Lower leg skin (tissue), 4 donors: ENCODE results near the gene TRMT112. TPM values are rescaled to one million over a fixed set of nuclear protein-coding genes. Genes with fewer than 3 reads are reported as not detected.

ENCODE experiments used
- DNase-seq, 2 donors: peaks; one replicate each; pipeline ENCODE4 v3.0.0-alpha.2; 2019; ENCODE audit warnings: low spot score in 2 of 2
- H3K4me3 ChIP-seq: fragments of 200-600 bp; sonication (generic); 2 replicates; pipeline ENCODE4 v1.5.1; 2017; ENCODE audit warnings: mild to moderate bottlenecking, low read depth; ENCODE audit not compliant: poor library complexity, severe bottlenecking
- CTCF ChIP-seq, 3 donors: fragments of 450-650 bp; IDR thresholded peaks; one replicate each; pipeline ENCODE4 v1.5.1; 2016; ENCODE audit warnings: antibody characterized with exemption in 3 of 3, mild to moderate bottlenecking in 3 of 3, moderate library complexity in 2 of 3
- POLR2A ChIP-seq, 2 donors: fragments of 450-650 bp; IDR thresholded peaks; one replicate each; pipeline ENCODE4 v1.6.1; 2016 to 2017; ENCODE audit warnings: antibody characterized with exemption in 2 of 2, mild to moderate bottlenecking in 1 of 2, moderate library complexity in 1 of 2
- WGBS, 2 donors: methylation state at CpG; one replicate each; pipeline ENCODE4 v1.1.5; 2018; 5-methylcytosine and 5-hydroxymethylcytosine counted together
- intact Hi-C: fragments of 100-400 bp; cut with DNase I; formaldehyde crosslinking; loops from one replicate; pipeline ENCODE4 v1.15.0; 2023; ENCODE audit warnings: low total_unique reads
- total RNA-seq, 4 donors: library from RNA; depleted of rRNA; stranded (reverse); fragments of >200 nt; gene quantifications; one replicate each; pipeline ENCODE4 v1.1.0, GENCODE V29; 2016

The TRMT112 gene
- total RNA-seq, 4 donors from 2014 or later = 199 to 356 (median 255) TPM

- intact Hi-C loops = no loop called here
These were observed 22.6 kb downstream of the TRMT112 start for GRCh38 chr11:64294774-64295173.

GRCh38 chr11:64292460-64293254, 24.7 kb downstream of the TRMT112 start:
- H3K4me3 ChIP-seq = no peak overlapping the region
- 30 to 33% methylated on average over 31 to 34 of the region's 42 CpGs for WGBS, 2 donors
- DNase-seq = no peak
- intact Hi-C loops = no loop called here
- no peak for TF ChIP-seq CTCF (IDR thresholded peaks at IDR 0.05)
- TF ChIP-seq POLR2A (IDR thresholded peaks at IDR 0.05) = no peak

More at GRCh38 chr11:64294774-64295173, 22.6 kb downstream of the TRMT112 start:
- no peak for DNase-seq
- no peak overlapping the region for H3K4me3 ChIP-seq
- TF ChIP-seq CTCF (IDR thresholded peaks at IDR 0.05) (no peak), POLR2A (IDR thresholded peaks at IDR 0.05) (no peak)
- WGBS, 2 donors = 40 to 58% methylated on average over 3 of the region's 3 CpGs

- WGBS, 2 donors = 0% methylated on average over 26 of the region's 96 CpGs; no CpG with 5 or more reads in 1 of the 2 donors
- TF ChIP-seq CTCF (IDR thresholded peaks at IDR 0.05) = no peak
- no peak for TF ChIP-seq POLR2A (IDR thresholded peaks at IDR 0.05)
- no peak overlapping the region for H3K4me3 ChIP-seq
- no peak for DNase-seq
- intact Hi-C loops = no loop called here
These were observed 25.5 kb downstream of the TRMT112 start for GRCh38 chr11:64291752-64292459.

- intact Hi-C loops = no loop called here
- H3K4me3 ChIP-seq = no peak within 1 kb of the TSS
- 16% methylated on average over 16 of the region's 45 CpGs; no CpG with 5 or more reads in 1 of the 2 donors for WGBS, 2 donors
- no peak for DNase-seq
- TF ChIP-seq CTCF (IDR thresholded peaks at IDR 0.05) (no peak), POLR2A (IDR thresholded peaks at IDR 0.05) (no peak)
These were observed 26.1 kb downstream of the TRMT112 start, which contains the start of gene KCNK4 for GRCh38 chr11:64291262-64291751. Gene KCNK4, plus strand, starts transcription at chr11:64291302. Its CDS starts 1,717 bp downstream, at chr11:64293019.

- TF ChIP-seq POLR2A (IDR thresholded peaks at IDR 0.05) (no peak), CTCF (IDR thresholded peaks at IDR 0.05) (no peak)
- DNase-seq = no peak
- intact Hi-C loops = no loop called here
- H3K4me3 ChIP-seq = no peak overlapping the region
- 51 to 58% methylated on average over 9 to 10 of the region's 10 CpGs for WGBS, 2 donors
These were observed 26.8 kb downstream of the TRMT112 start for GRCh38 chr11:64290352-64291261.
